HEK293T (cell line): ENCODE results near the gene KDM6A.

Experiments
- ARNT ChIP-seq: fragments of 450-650 bp; IDR thresholded peaks from 2 replicates; pipeline ENCODE4 v1.6.1; 2017; ENCODE audit warnings: mild to moderate bottlenecking
- BHLHE40 ChIP-seq: fragments of 450-650 bp; IDR thresholded peaks from 2 replicates; pipeline ENCODE4 v1.6.1; 2016; ENCODE audit warnings: mild to moderate bottlenecking, moderate library complexity, borderline replicate concordance
- CTBP1 ChIP-seq: fragments of 450-650 bp; IDR thresholded peaks from 2 replicates; pipeline ENCODE4 v1.6.1; 2016; ENCODE audit warnings: borderline replicate concordance
- ELF4 ChIP-seq: fragments of 450-650 bp; IDR thresholded peaks from 2 replicates; pipeline ENCODE4 v1.6.1; 2017; ENCODE audit warnings: antibody characterized with exemption
- FOXM1 ChIP-seq: fragments of 450-650 bp; IDR thresholded peaks from 2 replicates; pipeline ENCODE4 v1.6.1; 2017; ENCODE audit warnings: mild to moderate bottlenecking, borderline replicate concordance
- L3MBTL2 ChIP-seq: fragments of 450-650 bp; conservative IDR thresholded peaks from 2 replicates; pipeline ENCODE4 v1.6.1; 2016; ENCODE audit warnings: mild to moderate bottlenecking
- PKNOX1 ChIP-seq: fragments of 450-650 bp; IDR thresholded peaks from 2 replicates; pipeline ENCODE4 v1.6.1; 2016
- SP1 ChIP-seq: fragments of 450-650 bp; IDR thresholded peaks from 2 replicates; pipeline ENCODE4 v1.6.1; 2017
- SUZ12 ChIP-seq: fragments of 450-650 bp; IDR thresholded peaks from 2 replicates; pipeline ENCODE4 v1.6.1; 2016; ENCODE audit warnings: mild to moderate bottlenecking
- TARDBP ChIP-seq: fragments of 450-650 bp; IDR thresholded peaks from 2 replicates; pipeline ENCODE4 v1.6.1; 2016
- ZNF384 ChIP-seq: fragments of 450-650 bp; IDR thresholded peaks from 2 replicates; pipeline ENCODE4 v1.6.1; 2016

- TF ChIP-seq ELF4, result no peak
- no peak for TF ChIP-seq TARDBP
- TF ChIP-seq ZNF384, result no peak
- TF ChIP-seq PKNOX1, result no peak
- no peak for TF ChIP-seq SP1
- no peak for TF ChIP-seq FOXM1
- no peak for TF ChIP-seq SUZ12
- no peak for TF ChIP-seq CTBP1
- TF ChIP-seq BHLHE40, result no peak
- no peak for TF ChIP-seq L3MBTL2
- no peak for TF ChIP-seq ARNT
These were observed 133.2 kb downstream of the KDM6A start for GRCh38 chrX:45006002-45006800.
